NT2/D1 (cell line): Measurements from ENCODE around the gene ZBTB37.
"Not testable (repeated sequence)": the region's sequence is repeated elsewhere in the genome, so short reads cannot be mapped to it uniquely, and the experiment has no call there.

ENCODE experiments used
- DNase-seq: peaks from one replicate; pipeline ENCODE4 v3.0.0-alpha.2; 2011; ENCODE audit warnings: low read depth, low spot score
- H3K27me3 ChIP-seq: 2 replicates; pipeline ENCODE4 v1.6.0; 2011; ENCODE audit warnings: mild to moderate bottlenecking; ENCODE audit not compliant: insufficient read length, insufficient read depth
- H3K36me3 ChIP-seq: 2 replicates; pipeline ENCODE4 v1.6.1; 2011; ENCODE audit warnings: mild to moderate bottlenecking, low read length, mixed read lengths; ENCODE audit not compliant: insufficient read depth, insufficient read length
- H3K4me1 ChIP-seq: 2 replicates; pipeline ENCODE4 v1.5.1; 2011; ENCODE audit not compliant: insufficient read depth, insufficient read length
- H3K4me3 ChIP-seq: 2 replicates; pipeline ENCODE4 v1.5.1; 2011; ENCODE audit warnings: low read depth; ENCODE audit not compliant: insufficient read length
- H3K9ac ChIP-seq: 2 replicates; pipeline ENCODE4 v1.6.0; 2011; ENCODE audit warnings: low read depth; ENCODE audit not compliant: insufficient read length
- H3K9me3 ChIP-seq: 2 replicates; pipeline ENCODE4 v1.5.1; 2011; ENCODE audit warnings: mild to moderate bottlenecking, low read length; ENCODE audit not compliant: insufficient read depth
- SUZ12 ChIP-seq: IDR thresholded peaks from 2 replicates; pipeline ENCODE4 v1.6.1; 2011; ENCODE audit not compliant: insufficient read length, insufficient read depth; ENCODE audit errors: extremely low read depth
- YY1 ChIP-seq: IDR thresholded peaks from 2 replicates; pipeline ENCODE4 v1.6.1; 2011; ENCODE audit not compliant: insufficient read length, insufficient read depth
- ZNF274 ChIP-seq: IDR thresholded peaks from 2 replicates; pipeline ENCODE4 v1.6.1; 2011; ENCODE audit warnings: mild to moderate bottlenecking, low read depth, low read length

The ZBTB37 gene

DNA sequence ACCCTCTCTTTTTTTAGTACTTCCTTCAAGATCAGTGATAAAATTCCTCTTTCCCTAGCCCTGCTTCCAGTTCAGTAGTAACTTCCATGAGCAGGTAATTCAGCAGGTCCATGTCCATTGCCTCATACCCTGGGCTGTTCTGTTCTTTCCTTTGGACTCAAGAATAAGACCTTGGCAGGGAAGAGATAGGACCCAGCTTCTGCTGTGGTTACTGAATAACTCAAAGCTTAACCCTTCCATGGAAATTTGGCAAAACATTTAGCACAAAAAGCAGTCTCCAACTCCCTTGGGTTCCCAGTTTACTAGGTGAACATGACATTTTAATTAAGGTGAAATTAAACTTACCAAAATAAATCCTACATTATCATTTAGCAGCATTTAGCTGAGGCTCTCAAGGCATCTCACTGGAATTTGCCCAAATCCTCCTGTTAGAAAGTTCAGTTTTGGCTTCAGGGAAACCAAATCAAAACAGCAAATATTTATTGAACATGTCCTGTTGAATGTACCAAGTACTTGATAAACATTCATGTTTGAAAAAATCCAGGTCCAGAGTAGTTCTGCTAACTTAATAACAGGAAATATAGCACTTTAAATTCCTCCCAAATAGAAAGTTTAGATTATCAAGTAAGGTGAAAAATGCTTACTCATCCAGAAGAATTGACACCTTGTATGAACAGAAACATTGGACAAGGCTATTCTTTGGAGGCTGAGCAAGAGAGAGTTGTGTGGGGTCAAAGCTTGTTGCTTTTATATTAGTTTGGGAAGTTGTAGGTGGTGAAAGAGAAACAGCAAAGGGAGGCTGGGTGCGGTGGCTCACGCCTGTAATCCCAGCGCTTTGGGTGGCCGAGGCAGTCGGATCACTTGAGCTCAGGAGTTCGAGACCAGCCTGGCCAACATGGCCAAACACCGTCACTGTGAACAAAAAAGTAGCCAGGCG, 57.4 kb downstream of the ZBTB37 start:
- DNase-seq: no peak
- Histone ChIP-seq H3K36me3 (no peaks in the 10 kb centered on the region), H3K9ac (no peak overlapping the region), H3K4me1 (no peaks in the 10 kb centered on the region), H3K27me3 (no peaks in the 10 kb centered on the region), H3K4me3 (no peak overlapping the region), H3K9me3 (no peaks in the 10 kb centered on the region)
- TF ChIP-seq SUZ12 (no peak), YY1 (no peak), ZNF274 (no peak)

DNA sequence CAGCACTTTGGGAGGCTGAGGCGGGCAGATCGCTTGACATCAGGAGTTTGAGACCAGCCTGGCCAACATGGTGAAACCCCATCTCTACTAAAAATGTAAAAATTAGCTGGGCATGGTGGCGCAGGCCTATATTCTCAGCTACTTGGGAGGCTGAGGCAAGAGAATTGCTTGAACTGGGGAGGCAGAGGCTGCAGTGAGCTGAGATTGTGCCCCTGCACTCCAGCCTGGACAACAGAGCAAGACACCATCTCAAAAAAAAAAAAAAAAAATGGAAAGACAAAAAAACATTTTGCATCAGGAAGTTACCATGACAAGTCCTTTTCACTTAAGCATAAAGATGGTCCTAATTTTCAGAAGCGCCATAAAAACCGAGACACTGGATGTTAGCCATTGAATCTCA, 62.4 kb downstream of the ZBTB37 start:
- not testable (repeated sequence) for H3K9me3 ChIP-seq, H3K4me1 ChIP-seq, H3K4me3 ChIP-seq, DNase-seq, H3K27me3 ChIP-seq, H3K9ac ChIP-seq
- H3K36me3 ChIP-seq: peaks cover 16% of the 10 kb centered on the region

DNA sequence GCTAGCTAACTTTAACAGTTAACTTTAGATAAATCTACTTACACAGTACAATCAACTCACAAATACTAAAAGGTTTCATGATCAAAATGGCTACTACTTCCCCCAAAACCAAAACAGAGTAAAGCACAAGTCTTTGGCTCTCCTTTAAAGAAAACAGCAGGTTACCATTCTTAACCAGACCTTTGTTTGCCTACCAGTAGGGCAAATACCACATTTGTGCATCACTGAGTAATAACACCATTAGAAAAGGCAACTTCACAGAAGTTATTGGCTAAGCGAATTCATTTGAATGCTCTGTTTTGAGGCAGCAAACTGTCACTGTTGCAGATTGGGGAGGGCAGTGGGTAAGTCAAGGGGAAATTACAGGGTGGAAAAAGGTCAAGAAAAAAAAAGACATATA, 66.3 kb downstream of the ZBTB37 start:
- TF ChIP-seq SUZ12 (no peak), YY1 (no peak), ZNF274 (no peak)
- no peak for DNase-seq
- Histone ChIP-seq H3K36me3 (peaks cover 50% of the 10 kb centered on the region), H3K9ac (no peak overlapping the region), H3K4me3 (no peak overlapping the region), H3K9me3 (no peaks in the 10 kb centered on the region), H3K27me3 (no peaks in the 10 kb centered on the region), H3K4me1 (no peaks in the 10 kb centered on the region)

DNA sequence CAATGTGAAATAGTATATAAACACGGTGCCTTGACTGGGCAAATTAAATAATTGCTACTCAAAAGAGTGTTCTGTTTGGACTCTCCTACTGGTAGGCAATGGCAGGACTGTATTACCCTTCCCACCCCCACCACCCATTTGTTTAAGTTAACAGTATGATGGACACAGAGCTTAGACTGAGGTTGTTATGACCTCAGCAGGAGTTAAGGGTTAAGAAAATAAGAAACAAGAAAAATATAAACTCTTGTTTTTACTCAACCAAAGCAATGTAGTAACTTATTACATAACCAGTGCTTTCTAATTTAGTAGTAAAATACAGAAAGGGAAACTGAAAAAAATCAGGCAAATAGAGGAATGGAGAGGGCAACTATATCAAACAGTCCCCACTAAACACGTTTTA, 68.9 kb downstream of the ZBTB37 start:
- Histone ChIP-seq H3K27me3 (no peaks in the 10 kb centered on the region), H3K9ac (no peak overlapping the region), H3K9me3 (no peaks in the 10 kb centered on the region), H3K4me1 (no peaks in the 10 kb centered on the region), H3K36me3 (peaks cover 70% of the 10 kb centered on the region), H3K4me3 (no peak overlapping the region)
- no peak for DNase-seq
- no peak for TF ChIP-seq ZNF274
- no peak for TF ChIP-seq YY1
- no peak for TF ChIP-seq SUZ12

DNA sequence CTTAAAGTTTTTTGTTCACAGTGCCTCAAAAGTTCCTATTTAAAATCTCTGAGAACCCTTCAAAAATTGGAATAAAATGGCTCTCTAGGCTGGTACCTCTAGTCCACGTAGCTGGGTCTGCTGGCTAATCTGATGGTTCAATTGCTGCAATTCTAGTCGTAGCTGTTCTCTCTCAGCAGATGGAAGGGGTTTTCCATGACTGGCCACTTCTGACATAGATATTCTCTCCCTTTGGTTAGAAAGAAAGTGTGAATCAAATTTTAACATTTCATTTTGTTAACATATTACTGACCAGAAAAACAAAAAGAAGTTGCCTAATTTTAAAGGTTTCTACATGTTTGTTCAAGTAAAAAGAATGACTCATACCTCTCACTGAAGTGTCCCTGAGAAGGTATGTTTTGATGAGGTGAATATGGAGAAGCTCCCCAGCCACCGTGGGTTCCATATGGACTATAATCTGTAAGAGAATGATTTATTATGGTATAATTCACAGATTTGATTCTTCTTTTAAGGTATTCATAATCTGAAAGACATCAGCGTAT, 78.3 kb downstream of the ZBTB37 start:
- Histone ChIP-seq H3K4me1 (no peaks in the 10 kb centered on the region), H3K9me3 (no peaks in the 10 kb centered on the region), H3K4me3 (no peak overlapping the region), H3K36me3 (peaks cover 94% of the 10 kb centered on the region), H3K27me3 (no peaks in the 10 kb centered on the region), H3K9ac (no peak overlapping the region)
- DNase-seq: no peak
- TF ChIP-seq ZNF274 (no peak), YY1 (no peak), SUZ12 (no peak)

DNA sequence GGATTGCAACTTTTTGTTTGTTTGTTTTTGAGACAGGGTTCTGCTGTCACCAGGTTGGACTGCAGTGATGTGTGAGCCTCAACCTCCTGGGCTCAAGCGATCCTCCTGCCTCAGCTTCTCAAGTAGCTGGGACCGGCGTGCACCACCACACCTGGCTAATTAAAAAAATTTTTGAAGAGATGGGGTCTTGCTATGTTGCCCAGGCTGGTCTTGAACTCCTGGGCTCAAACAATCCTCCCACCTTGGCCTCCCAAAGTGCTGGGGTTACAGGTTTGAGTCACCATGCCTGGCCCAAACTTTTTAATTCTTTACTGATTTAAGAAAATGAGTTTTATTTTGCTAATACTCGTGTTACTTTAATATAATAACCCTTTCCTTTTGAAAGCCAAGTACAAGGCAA, 80.4 kb downstream of the ZBTB37 start:
- no peaks in the 10 kb centered on the region for H3K9me3 ChIP-seq
- H3K36me3 ChIP-seq: peaks cover 90% of the 10 kb centered on the region
- no peak overlapping the region for H3K4me3 ChIP-seq
- TF ChIP-seq ZNF274 (no peak), YY1 (no peak), SUZ12 (no peak)
- no peaks in the 10 kb centered on the region for H3K4me1 ChIP-seq
- no peak overlapping the region for H3K9ac ChIP-seq
- no peaks in the 10 kb centered on the region for H3K27me3 ChIP-seq
- no peak for DNase-seq
